Neural progenitor cell (in vitro differentiated cells): ENCODE data around the gene STK24. TPM values are rescaled to one million over a fixed set of nuclear protein-coding genes. Genes with fewer than 3 reads are reported as not detected.
A peak's percentile ranks its signal among the peaks of the same experiment; 100 is the strongest.

ENCODE experiments used
- DNase-seq: peaks from one replicate; pipeline ENCODE4 v3.0.0-alpha.2; 2016; ENCODE audit warnings: low spot score
- H2AFZ ChIP-seq: fragments of 200-600 bp; sonication (generic); replicated peaks from 2 replicates; pipeline ENCODE4 v1.6.1; 2016; ENCODE audit warnings: antibody characterized with exemption
- H3F3A ChIP-seq: fragments of 200-600 bp; sonication (generic); 2 replicates; pipeline ENCODE4 v1.6.1; 2016; ENCODE audit warnings: antibody characterized with exemption, low read depth
- H3K27ac ChIP-seq: fragments of 200-600 bp; sonication (generic); 2 replicates; pipeline ENCODE4 v1.5.1; 2016; ENCODE audit warnings: mild to moderate bottlenecking
- H3K27me3 ChIP-seq: fragments of 200-600 bp; sonication (generic); 2 replicates; pipeline ENCODE4 v1.6.1; 2016; ENCODE audit warnings: mild to moderate bottlenecking, moderate library complexity
- H3K36me3 ChIP-seq: fragments of 200-600 bp; sonication (generic); 2 replicates; pipeline ENCODE4 v1.5.1; 2016
- H3K4me1 ChIP-seq: fragments of 200-600 bp; sonication (generic); 2 replicates; pipeline ENCODE4 v1.6.1; 2016; ENCODE audit warnings: mixed run types
- H3K4me2 ChIP-seq: fragments of 200-600 bp; sonication (generic); 2 replicates; pipeline ENCODE4 v1.6.1; 2016
- H3K4me3 ChIP-seq: fragments of 200-600 bp; sonication (generic); 2 replicates; pipeline ENCODE4 v1.5.1; 2016
- H3K79me2 ChIP-seq: fragments of 200-600 bp; sonication (generic); 2 replicates; pipeline ENCODE4 v1.6.1; 2016; ENCODE audit warnings: low read depth
- H3K9ac ChIP-seq: fragments of 200-600 bp; sonication (generic); 2 replicates; pipeline ENCODE4 v1.6.1; 2016
- H3K9me3 ChIP-seq: fragments of 200-600 bp; sonication (generic); 2 replicates; pipeline ENCODE4 v1.5.1; 2016; ENCODE audit warnings: low read depth
- H4K20me1 ChIP-seq: fragments of 200-600 bp; sonication (generic); 2 replicates; pipeline ENCODE4 v1.6.1; 2016; ENCODE audit warnings: low read depth
- H3K27ac Mint-ChIP-seq: 3 replicates; pipeline ENCODE4 v1.8.0; 2021; ENCODE audit warnings: mixed read lengths
- H3K27me3 Mint-ChIP-seq: 2 replicates; pipeline ENCODE4 v1.8.0; 2022; ENCODE audit warnings: low read depth, mild to moderate bottlenecking, inconsistent platforms, moderate library complexity, mixed read lengths; ENCODE audit not compliant: insufficient read depth
- H3K36me3 Mint-ChIP-seq: 3 replicates; pipeline ENCODE4 v1.8.0; 2021; ENCODE audit warnings: mixed read lengths
- H3K4me1 Mint-ChIP-seq: 3 replicates; pipeline ENCODE4 v1.8.0; 2021; ENCODE audit warnings: mixed read lengths
- H3K4me3 Mint-ChIP-seq: 3 replicates; pipeline ENCODE4 v1.8.0; 2021; ENCODE audit warnings: mild to moderate bottlenecking, moderate library complexity, mixed read lengths
- H3K9me3 Mint-ChIP-seq: 3 replicates; pipeline ENCODE4 v1.8.0; 2020; ENCODE audit warnings: mixed read lengths
- CTCF ChIP-seq: fragments of 200-600 bp; sonication (generic); IDR thresholded peaks from 2 replicates; pipeline ENCODE4 v1.5.1; 2017; ENCODE audit warnings: antibody characterized with exemption, mild to moderate bottlenecking
- EZH2 ChIP-seq: fragments of 200-600 bp; sonication (generic); IDR thresholded peaks from 2 replicates; pipeline ENCODE4 v1.6.1; 2017; ENCODE audit warnings: antibody characterized with exemption, mild to moderate bottlenecking, moderate library complexity
- EZH2phosphoT487 ChIP-seq: fragments of 200-600 bp; sonication (generic); IDR thresholded peaks from 2 replicates; pipeline ENCODE4 v1.6.1; 2017; ENCODE audit warnings: antibody characterized with exemption
- total RNA-seq: library from RNA; depleted of rRNA; stranded (reverse); fragments of >200 nt; gene quantifications from 2 replicates; pipeline ENCODE4 v1.2.3, GENCODE V29; 2015; ENCODE audit warnings: low replicate concordance

Gene STK24
- total RNA-seq, 1 donor from 2014 or later = 330 TPM

- Mint-ChIP-seq H3K9me3 (no peaks in the 10 kb centered on the region), H3K27ac (no peak overlapping the region), H3K27me3 (no peaks in the 10 kb centered on the region), H3K4me3 (no peak overlapping the region), H3K4me1 (peaks cover 14% of the 10 kb centered on the region), H3K36me3 (peaks cover 18% of the 10 kb centered on the region)
- no peak overlapping the region for H3K4me3 ChIP-seq
- no peak overlapping the region for H2AFZ ChIP-seq
- no peaks in the 10 kb centered on the region for H3K9me3 ChIP-seq
- H4K20me1 ChIP-seq = peaks cover 5% of the 10 kb centered on the region
- H3K36me3 ChIP-seq = no peaks in the 10 kb centered on the region
- H3F3A ChIP-seq = peaks cover 10% of the 10 kb centered on the region
- H3K27ac ChIP-seq = no peak overlapping the region
- peaks cover 13% of the 10 kb centered on the region for H3K4me1 ChIP-seq
- H3K27me3 ChIP-seq = no peaks in the 10 kb centered on the region
- DNase-seq = no peak
- H3K9ac ChIP-seq = no peak overlapping the region
- TF ChIP-seq EZH2 (no peak), EZH2phosphoT487 (no peak), CTCF (no peak)
- no peak overlapping the region for H3K4me2 ChIP-seq
- no peaks in the 10 kb centered on the region for H3K79me2 ChIP-seq
These were observed 171.1 kb downstream of the STK24 start for GRCh38 chr13:98405690-98406344.

- Histone ChIP-seq H3K27me3 (no peaks in the 10 kb centered on the region), H3K79me2 (no peaks in the 10 kb centered on the region), H4K20me1 (peaks cover 5% of the 10 kb centered on the region), H3K36me3 (no peaks in the 10 kb centered on the region), H3K27ac (no peak overlapping the region), H3K9me3 (no peaks in the 10 kb centered on the region), H2AFZ (no peak overlapping the region), H3K9ac (no peak overlapping the region), H3K4me2 (peak overlapping the region; percentile 74), H3K4me3 (peak overlapping the region; percentile 10), H3K4me1 (peaks cover 13% of the 10 kb centered on the region), H3F3A (peaks cover 10% of the 10 kb centered on the region)
- DNase-seq = peak; percentile 83
- H3K9me3 Mint-ChIP-seq = no peaks in the 10 kb centered on the region
- no peaks in the 10 kb centered on the region for H3K27me3 Mint-ChIP-seq
- H3K27ac Mint-ChIP-seq = no peak overlapping the region
- peaks cover 17% of the 10 kb centered on the region for H3K36me3 Mint-ChIP-seq
- TF ChIP-seq EZH2 (no peak), CTCF (peak; percentile 27), EZH2phosphoT487 (no peak)
- H3K4me1 Mint-ChIP-seq = peaks cover 14% of the 10 kb centered on the region
- H3K4me3 Mint-ChIP-seq = peak overlapping the region; percentile 21
These were observed 171.8 kb downstream of the STK24 start for GRCh38 chr13:98405107-98405571.

GRCh38 chr13:98403076-98403475 lies 173.8 kb downstream of the STK24 start:
- peaks cover 13% of the 10 kb centered on the region for H3K4me1 ChIP-seq
- Mint-ChIP-seq H3K9me3 (no peaks in the 10 kb centered on the region), H3K36me3 (peaks cover 14% of the 10 kb centered on the region), H3K27me3 (no peaks in the 10 kb centered on the region), H3K27ac (no peak overlapping the region), H3K4me1 (peaks cover 14% of the 10 kb centered on the region), H3K4me3 (no peak overlapping the region)
- no peak for DNase-seq
- H3K27ac ChIP-seq = no peak overlapping the region
- H3K4me2 ChIP-seq = no peak overlapping the region
- H3K79me2 ChIP-seq = no peaks in the 10 kb centered on the region
- H3K9me3 ChIP-seq = no peaks in the 10 kb centered on the region
- TF ChIP-seq EZH2 (no peak), CTCF (no peak), EZH2phosphoT487 (no peak)
- no peak overlapping the region for H2AFZ ChIP-seq
- no peaks in the 10 kb centered on the region for H3K36me3 ChIP-seq
- H3K4me3 ChIP-seq = no peak overlapping the region
- H3K27me3 ChIP-seq = no peaks in the 10 kb centered on the region
- H3F3A ChIP-seq = peaks cover 10% of the 10 kb centered on the region
- H4K20me1 ChIP-seq = peaks cover 5% of the 10 kb centered on the region
- no peak overlapping the region for H3K9ac ChIP-seq
